Stomach (tissue), 9 donors: ENCODE data around the gene NPFF. TPM values are rescaled to one million over a fixed set of nuclear protein-coding genes. Genes with fewer than 3 reads are reported as not detected.
A peak's percentile ranks its signal among the peaks of the same experiment; 100 is the strongest.

ENCODE experiments used
- DNase-seq, 2 donors: peaks; one replicate each; pipeline versions ENCODE4 v3.0.0 to v3.0.0-alpha.2; 2013 to 2019
- H3K27ac ChIP-seq, 5 donors: fragments of 200-600 bp in 4 of 5; sonication (generic) in 4 of 5; one replicate each; pipeline ENCODE4 v1.5.1; 2013 to 2019; ENCODE audit warnings: mild to moderate bottlenecking in 1 of 5, moderate library complexity in 1 of 5
- H3K27me3 ChIP-seq, 3 donors: fragments of 200-600 bp; sonication (generic); one replicate each; pipeline ENCODE4 v1.5.1; 2017 to 2019; ENCODE audit warnings: mixed run types in 1 of 3
- H3K36me3 ChIP-seq, 4 donors: fragments of 200-600 bp; sonication (generic); 1 replicate in 3 of 4; 2 replicates in 1 of 4; pipeline ENCODE4 v1.5.1; 2016 to 2019
- H3K4me1 ChIP-seq, 4 donors: fragments of 200-600 bp; sonication (generic); one replicate each; pipeline ENCODE4 v1.5.1; 2016 to 2019
- H3K4me3 ChIP-seq, 4 donors: fragments of 200-600 bp; sonication (generic) in 3 of 4; one replicate each; pipeline ENCODE4 v1.5.1; 2016 to 2019; ENCODE audit warnings: mild to moderate bottlenecking in 1 of 4
- H3K9me3 ChIP-seq, 4 donors: fragments of 200-600 bp; sonication (generic); one replicate each; pipeline ENCODE4 v1.5.1; 2016 to 2019
- CTCF ChIP-seq, 7 experiments: fragments of 450-650 bp in 4 of 7; fragments of 200-600 bp in 3 of 7; sonication (generic) in 3 of 7; IDR thresholded peaks; one replicate each; pipeline ENCODE4 v1.5.1; 2016 to 2019; ENCODE audit warnings: antibody characterized with exemption in 7 of 7, control low read depth in 2 of 7, mild to moderate bottlenecking in 1 of 7
- EP300 ChIP-seq: sonication (generic); formaldehyde crosslinking; IDR thresholded peaks from one replicate; pipeline ENCODE4 v1.6.1; 2017; ENCODE audit warnings: antibody characterized with exemption
- POLR2A ChIP-seq, 4 donors: fragments of 450-650 bp; IDR thresholded peaks; one replicate each; pipeline ENCODE4 v1.6.1; 2016; ENCODE audit warnings: antibody characterized with exemption in 4 of 4, control low read depth in 2 of 4, mild to moderate bottlenecking in 1 of 4, moderate library complexity in 1 of 4
- POLR2AphosphoS5 ChIP-seq, 3 donors: sonication (generic); formaldehyde crosslinking; IDR thresholded peaks; one replicate each; pipeline ENCODE4 v1.6.1; 2016; ENCODE audit warnings: antibody characterized with exemption in 3 of 3
- WGBS, 5 donors: extraction: QIAGEN DNeasy Blood & Tissue Kit in 3 of 5; methylation state at CpG; one replicate each; pipeline versions ENCODE4 v1.1.5 to v1.1.7; 2013 to 2018; 5-methylcytosine and 5-hydroxymethylcytosine counted together
- intact Hi-C: fragments of 100-400 bp; cut with DNase I; formaldehyde crosslinking; loops from one replicate; pipeline ENCODE4 v1.15.1; 2023; ENCODE audit warnings: low total_unique reads
- polyA plus RNA-seq, 3 donors: library from polyadenylated mRNA; stranded (reverse); fragments of 200-250 nt; gene quantifications; one replicate each; pipeline ENCODE4 v1.2.3, GENCODE V29; 2013
- total RNA-seq, 5 donors: library from RNA; depleted of rRNA; stranded (reverse); fragments of >200 nt; gene quantifications; one replicate each; pipeline versions ENCODE4 v1.1.0 to v1.2.3, GENCODE V29; 2014 to 2016
- donor health status: healthy with polysubstance abuse.
- donor health status: Bipolar disorder and iron deficiency.
- donor health status: healthy.

Gene NPFF
- total and polyA plus RNA-seq, 8 donors, result not detected

GRCh38 chr12:53502983-53503728, 4.1 kb downstream of the NPFF start:
- 74 to 87% (median 78%) methylated on average over 9 to 10 of the region's 10 CpGs for WGBS, 5 donors
- TF ChIP-seq POLR2AphosphoS5 (IDR thresholded peaks at IDR 0.05) (no peak), EP300 (no peak), POLR2A (IDR thresholded peaks at IDR 0.05) (no peak)
- intact Hi-C loops, result no loop called here
- H3K9me3 ChIP-seq, result no peaks in the 10 kb centered on the region
- no peaks in the 10 kb centered on the region for H3K27me3 ChIP-seq
- no peak for DNase-seq
- peaks cover 14 to 45% (median 42%) of the 10 kb centered on the region in 4 donors for H3K36me3 ChIP-seq
- no peak overlapping the region for H3K4me3 ChIP-seq
- peak overlapping the region in 2 of 5 donors; percentile 98 for H3K27ac ChIP-seq
- peaks cover 30 to 48% (median 40%) of the 10 kb centered on the region in 4 donors for H3K4me1 ChIP-seq

- intact Hi-C loops, result no loop called here
- DNase-seq, result no peak
- Histone ChIP-seq H3K4me3 (peak overlapping the region in 3 of 4 donors; percentile 47 to 67 (median 61)), H3K27ac (peak overlapping the region in 4 of 5 donors; percentile 96 to 98 (median 98)), H3K9me3 (no peaks in the 10 kb centered on the region), H3K27me3 (no peaks in the 10 kb centered on the region), H3K4me1 (peaks cover 32 to 50% (median 42%) of the 10 kb centered on the region in 4 donors), H3K36me3 (peaks cover 12 to 40% (median 38%) of the 10 kb centered on the region in 4 donors)
- 38 to 73% (median 45%) methylated on average over 9 of the region's 9 CpGs for WGBS, 5 donors
- TF ChIP-seq CTCF (IDR thresholded peaks at IDR 0.05) (no peak), POLR2AphosphoS5 (IDR thresholded peaks at IDR 0.05) (no peak), POLR2A (IDR thresholded peaks at IDR 0.05) (no peak), EP300 (no peak)
These were observed 5.0 kb downstream of the NPFF start for GRCh38 chr12:53502331-53502730.

GRCh38 chr12:53501615-53502181, 5.6 kb downstream of the NPFF start:
- intact Hi-C loops, result no loop called here
- no peaks in the 10 kb centered on the region for H3K9me3 ChIP-seq
- DNase-seq, result no peak
- WGBS, 5 donors, result 58 to 74% (median 64%) methylated on average over 8 to 10 of the region's 10 CpGs
- peak overlapping the region; percentile 94 to 98 (median 98) for H3K27ac ChIP-seq
- no peaks in the 10 kb centered on the region for H3K27me3 ChIP-seq
- H3K4me3 ChIP-seq, result peak overlapping the region; percentile 47 to 71 (median 64)
- H3K36me3 ChIP-seq, result peaks cover 11 to 34% (median 31%) of the 10 kb centered on the region in 4 donors
- TF ChIP-seq POLR2A (IDR thresholded peaks at IDR 0.05) (no peak), EP300 (no peak), POLR2AphosphoS5 (IDR thresholded peaks at IDR 0.05) (no peak), CTCF (IDR thresholded peaks at IDR 0.05) (no peak)
- peaks cover 32 to 56% (median 43%) of the 10 kb centered on the region in 4 donors for H3K4me1 ChIP-seq

GRCh38 chr12:53500776-53501614, 6.3 kb downstream of the NPFF start, which contains the start of gene TARBP2:
Gene TARBP2, plus strand, starts transcription at chr12:53501283. Its CDS starts 126 bp downstream, at chr12:53501409.
- intact Hi-C loops, result no loop called here
- Histone ChIP-seq H3K36me3 (peaks cover 7 to 27% (median 24%) of the 10 kb centered on the region in 4 donors), H3K4me1 (peaks cover 34 to 63% (median 47%) of the 10 kb centered on the region in 4 donors), H3K9me3 (no peaks in the 10 kb centered on the region), H3K27ac (peak within 1 kb of the TSS; percentile 94 to 98 (median 98)), H3K4me3 (peak within 1 kb of the TSS; percentile 47 to 71 (median 64)), H3K27me3 (no peaks in the 10 kb centered on the region)
- DNase-seq, result peak; percentile 99 to 100
- WGBS, 5 donors, result 0 to 1% (median 1%) methylated on average over 31 to 74 of the region's 74 CpGs
- TF ChIP-seq CTCF (IDR thresholded peaks at IDR 0.05) (no peak), POLR2A (IDR thresholded peaks at IDR 0.05) (peak in 1 of 4 donors; percentile 17), POLR2AphosphoS5 (IDR thresholded peaks at IDR 0.05) (peak; percentile 50 to 69 (median 67)), EP300 (no peak)
